ENCODE results near the gene SEC24B. TPM values are rescaled to one million over a fixed set of nuclear protein-coding genes. Genes with fewer than 3 reads are reported as not detected.

Gene SEC24B
- total and polyA plus RNA-seq, 2 donors (not counting 3 experiments of a cell fraction or from before 2014, with no cell fraction given), result 35.9 to 46.2 TPM

DNA sequence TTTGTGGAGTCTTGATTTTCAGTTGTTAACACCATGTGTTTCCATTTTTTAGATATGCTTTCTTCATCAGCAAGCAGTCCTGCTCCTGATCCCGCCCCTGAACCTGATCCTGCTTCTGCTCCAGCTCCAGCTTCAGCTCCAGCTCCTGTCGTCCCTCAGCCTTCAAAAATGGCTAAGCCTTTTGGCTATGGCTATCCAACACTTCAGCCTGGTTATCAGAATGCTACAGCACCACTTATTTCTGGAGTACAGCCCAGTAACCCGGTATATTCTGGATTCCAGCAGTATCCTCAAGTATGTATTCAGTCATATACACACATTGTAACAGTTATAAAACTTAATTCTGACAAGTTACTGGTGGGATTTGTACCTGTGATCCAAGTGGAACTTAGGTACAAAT is 60.9 kb downstream of the SEC24B start:
- POLR2A ChIA-PET, result interaction anchor here (0.6 kb wide), 1 partner anchor 30 kb away, joined by 3 read pairs; no protein-coding TSS in a partner anchor
- no peaks in the 10 kb centered on the region for H3K9me3 ChIP-seq (replicated peaks; ENCODE audit: control insufficient read depth, insufficient read depth, low read length)
- H3K4me3 ChIP-seq (replicated peaks in 1 of 3; ENCODE audit: insufficient read depth in 1 of 3, low read depth in 1 of 3, low read length in 3 of 3), result no peak overlapping the region
- CTCF ChIA-PET, result interaction anchor here (1.6 kb wide), 1 partner anchor 25 kb away, joined by 3 read pairs; no protein-coding TSS in a partner anchor
- no peaks in the 10 kb centered on the region for H3K27me3 ChIP-seq (ENCODE audit: control insufficient read depth in 2 of 2, insufficient read depth in 2 of 2, low read length in 2 of 2)
- intact Hi-C loops (cut with micrococcal nuclease) (no loop called here), dilution Hi-C loops (cut with MboI; ENCODE audit: extremely low pct_ligation_motif_present, low sequenced_read_pairs) (no loop called here)
- no peak overlapping the region for H3K9ac ChIP-seq (replicated peaks; ENCODE audit: extremely low read depth, insufficient read depth, low read length)
- H3K9me1 ChIP-seq (replicated peaks; ENCODE audit: control insufficient read depth, extremely low read depth, insufficient read depth, low read length), result no peaks in the 10 kb centered on the region
- no peaks in the 10 kb centered on the region for H3K4me1 ChIP-seq (ENCODE audit: control insufficient read depth, extremely low read depth, insufficient read depth, low read length)
- no peaks in the 10 kb centered on the region for H4K20me1 ChIP-seq (replicated peaks; ENCODE audit: control insufficient read depth, extremely low read depth, insufficient read depth, low read length)
- DNase-seq (ENCODE audit: low read depth, low spot score) (no peak), FAIRE-seq (no peak)
- H3K27ac ChIP-seq (ENCODE audit: insufficient read depth, low read depth, low read length), result no peak overlapping the region
- H3K36me3 ChIP-seq (ENCODE audit: control insufficient read depth in 2 of 2, extremely low read depth in 1 of 2, insufficient read depth in 2 of 2, low read length in 2 of 2), result peaks cover 9 to 18% of the 10 kb centered on the region in 2 experiments
- H3K4me2 ChIP-seq (ENCODE audit: insufficient read depth, low read length), result no peak overlapping the region
- H2AFZ ChIP-seq (ENCODE audit: low read depth, low read length), result no peak overlapping the region
- H3K79me2 ChIP-seq (ENCODE audit: control insufficient read depth, insufficient read depth, low read length), result peaks cover 3% of the 10 kb centered on the region
- no peak for TF ChIP-seq EZH2 (IDR thresholded peaks at IDR 0.05; ENCODE audit: borderline replicate concordance, low read depth, low read length, severe bottlenecking)
- TF ChIP-seq, protein P1, sequence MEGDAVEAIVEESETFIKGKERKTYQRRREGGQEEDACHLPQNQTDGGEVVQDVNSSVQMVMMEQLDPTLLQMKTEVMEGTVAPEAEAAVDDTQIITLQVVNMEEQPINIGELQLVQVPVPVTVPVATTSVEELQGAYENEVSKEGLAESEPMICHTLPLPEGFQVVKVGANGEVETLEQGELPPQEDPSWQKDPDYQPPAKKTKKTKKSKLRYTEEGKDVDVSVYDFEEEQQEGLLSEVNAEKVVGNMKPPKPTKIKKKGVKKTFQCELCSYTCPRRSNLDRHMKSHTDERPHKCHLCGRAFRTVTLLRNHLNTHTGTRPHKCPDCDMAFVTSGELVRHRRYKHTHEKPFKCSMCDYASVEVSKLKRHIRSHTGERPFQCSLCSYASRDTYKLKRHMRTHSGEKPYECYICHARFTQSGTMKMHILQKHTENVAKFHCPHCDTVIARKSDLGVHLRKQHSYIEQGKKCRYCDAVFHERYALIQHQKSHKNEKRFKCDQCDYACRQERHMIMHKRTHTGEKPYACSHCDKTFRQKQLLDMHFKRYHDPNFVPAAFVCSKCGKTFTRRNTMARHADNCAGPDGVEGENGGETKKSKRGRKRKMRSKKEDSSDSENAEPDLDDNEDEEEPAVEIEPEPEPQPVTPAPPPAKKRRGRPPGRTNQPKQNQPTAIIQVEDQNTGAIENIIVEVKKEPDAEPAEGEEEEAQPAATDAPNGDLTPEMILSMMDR (IDR thresholded peaks at IDR 0.05; ENCODE audit: extremely low read depth in 1 of 2, insufficient read depth in 1 of 2, low read depth in 1 of 2, low read length in 2 of 2), result no peak
- no peak for TF ChIP-seq JUN (IDR thresholded peaks at IDR 0.05; ENCODE audit: borderline replicate concordance, insufficient read depth, insufficient read length, low read depth)
- no peak for TF ChIP-seq POLR2A (IDR thresholded peaks at IDR 0.05; ENCODE audit: low read depth, low read length)
- TF ChIP-seq MYC (IDR thresholded peaks at IDR 0.05; ENCODE audit: low read depth, low read length), result no peak
- TF ChIP-seq GATA2 (IDR thresholded peaks at IDR 0.05; ENCODE audit: insufficient read depth, insufficient read length, low read depth, low read length), result no peak
- TF ChIP-seq, protein P2, sequence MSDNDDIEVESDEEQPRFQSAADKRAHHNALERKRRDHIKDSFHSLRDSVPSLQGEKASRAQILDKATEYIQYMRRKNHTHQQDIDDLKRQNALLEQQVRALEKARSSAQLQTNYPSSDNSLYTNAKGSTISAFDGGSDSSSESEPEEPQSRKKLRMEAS (IDR thresholded peaks at IDR 0.05; ENCODE audit: insufficient read depth, insufficient read length), result no peak
- no peak for TF ChIP-seq POLR2AphosphoS5 (IDR thresholded peaks at IDR 0.05; ENCODE audit: insufficient read depth, low read depth, low read length)
- no peak for TF ChIP-seq FOS (IDR thresholded peaks at IDR 0.05; ENCODE audit: borderline replicate concordance, insufficient read depth, low read length)
- no TSS peak for BruUV-seq (replicated peaks)
